ENCODE measurements around the gene CDKAL1.

The CDKAL1 gene

DNA sequence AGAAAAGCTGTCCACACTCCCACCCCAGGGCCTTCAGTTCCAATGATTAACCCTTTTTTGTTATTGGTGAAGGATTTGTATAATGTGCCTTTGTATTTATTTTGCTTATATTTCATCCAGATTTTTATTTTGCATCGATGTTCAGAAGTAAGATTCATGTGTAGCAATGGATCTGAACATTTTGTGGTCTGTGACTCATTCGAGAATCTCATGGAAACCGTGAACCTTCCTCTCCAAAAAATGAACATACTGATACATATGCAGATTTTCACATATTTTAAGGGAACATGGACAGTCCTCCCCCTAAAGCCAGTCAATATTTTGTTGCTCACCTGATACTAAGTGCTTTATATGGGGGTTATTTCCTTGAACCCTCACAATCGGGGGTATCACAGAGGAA lies 637.5 kb downstream of the CDKAL1 start:
- Histone ChIP-seq H3K23ac (ENCODE audit: low read length) (no peak overlapping the region), H3K4me3 (ENCODE audit: low read length) (no peak overlapping the region), H3K9ac (ENCODE audit: low read length) (no peak overlapping the region), H3K27me3 (ENCODE audit: insufficient read depth, low read length, poor library complexity) (no peaks in the 10 kb centered on the region), H2BK120ac (ENCODE audit: low read depth, low read length) (no peak overlapping the region), H3K27ac (ENCODE audit: low read depth, low read length) (no peak overlapping the region), H3K18ac (ENCODE audit: low read length) (no peak overlapping the region), H3K56ac (ENCODE audit: low read length) (no peak overlapping the region), H3K4me1 (ENCODE audit: control insufficient read depth, low read depth, low read length) (no peaks in the 10 kb centered on the region), H3K79me2 (ENCODE audit: control insufficient read depth, insufficient read depth, low read length) (no peaks in the 10 kb centered on the region), H2BK5ac (ENCODE audit: low read length) (no peak overlapping the region), H2BK15ac (replicated peaks; ENCODE audit: low read depth) (no peak overlapping the region), H4K5ac (ENCODE audit: low read length) (no peak overlapping the region), H2AK5ac (ENCODE audit: low read length) (no peak overlapping the region), H3K79me1 (ENCODE audit: low read length) (no peaks in the 10 kb centered on the region), H3K4ac (ENCODE audit: low read depth, low read length) (no peak overlapping the region), H4K8ac (ENCODE audit: low read depth, low read length) (no peak overlapping the region), H3K4me2 (ENCODE audit: low read length) (no peak overlapping the region), H3K36me3 (ENCODE audit: control insufficient read depth, insufficient read depth, low read length) (no peaks in the 10 kb centered on the region)
- no peak for DNase-seq
- no CpG with 5 or more reads among the region's 4 CpGs for WGBS (ENCODE audit: extremely low coverage, insufficient coverage, low lambda C conversion rate)

DNA sequence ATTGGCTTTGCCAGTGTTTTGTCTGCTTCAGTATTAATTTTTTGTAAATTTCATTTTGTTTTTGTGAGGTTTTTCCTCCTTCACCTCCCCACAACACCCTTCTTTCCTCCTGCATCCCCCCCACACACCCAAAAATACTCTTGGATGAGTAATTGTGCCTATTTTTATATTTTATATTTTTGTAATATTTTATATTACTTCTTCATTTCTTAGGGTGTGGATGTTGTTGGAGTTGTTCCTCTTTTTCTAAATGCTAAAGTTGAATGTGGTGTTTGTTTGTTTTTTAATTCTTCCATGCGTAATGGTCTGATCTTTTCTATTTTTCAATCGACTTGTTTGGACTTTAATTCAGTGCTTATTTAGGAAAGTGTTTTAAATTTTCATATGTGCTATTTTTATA lies 638.8 kb downstream of the CDKAL1 start:
- Histone ChIP-seq H3K23ac (ENCODE audit: low read length) (no peak overlapping the region), H3K36me3 (ENCODE audit: control insufficient read depth, insufficient read depth, low read length) (no peaks in the 10 kb centered on the region), H3K4me2 (ENCODE audit: low read length) (no peak overlapping the region), H4K8ac (ENCODE audit: low read depth, low read length) (no peak overlapping the region), H3K4me1 (ENCODE audit: control insufficient read depth, low read depth, low read length) (no peaks in the 10 kb centered on the region), H2AK5ac (ENCODE audit: low read length) (no peak overlapping the region), H3K79me1 (ENCODE audit: low read length) (no peaks in the 10 kb centered on the region), H2BK5ac (ENCODE audit: low read length) (no peak overlapping the region), H3K27ac (ENCODE audit: low read depth, low read length) (no peak overlapping the region), H3K79me2 (ENCODE audit: control insufficient read depth, insufficient read depth, low read length) (no peaks in the 10 kb centered on the region), H2BK15ac (replicated peaks; ENCODE audit: low read depth) (no peak overlapping the region), H3K4me3 (ENCODE audit: low read length) (no peak overlapping the region), H2BK120ac (ENCODE audit: low read depth, low read length) (no peak overlapping the region), H3K18ac (ENCODE audit: low read length) (no peak overlapping the region), H3K27me3 (ENCODE audit: insufficient read depth, low read length, poor library complexity) (no peaks in the 10 kb centered on the region), H3K56ac (ENCODE audit: low read length) (no peak overlapping the region), H4K5ac (ENCODE audit: low read length) (no peak overlapping the region), H3K4ac (ENCODE audit: low read depth, low read length) (no peak overlapping the region), H3K9ac (ENCODE audit: low read length) (no peak overlapping the region)
- no peak for DNase-seq
- WGBS (ENCODE audit: extremely low coverage, insufficient coverage, low lambda C conversion rate), result no CpG with 5 or more reads among the region's 2 CpGs

DNA sequence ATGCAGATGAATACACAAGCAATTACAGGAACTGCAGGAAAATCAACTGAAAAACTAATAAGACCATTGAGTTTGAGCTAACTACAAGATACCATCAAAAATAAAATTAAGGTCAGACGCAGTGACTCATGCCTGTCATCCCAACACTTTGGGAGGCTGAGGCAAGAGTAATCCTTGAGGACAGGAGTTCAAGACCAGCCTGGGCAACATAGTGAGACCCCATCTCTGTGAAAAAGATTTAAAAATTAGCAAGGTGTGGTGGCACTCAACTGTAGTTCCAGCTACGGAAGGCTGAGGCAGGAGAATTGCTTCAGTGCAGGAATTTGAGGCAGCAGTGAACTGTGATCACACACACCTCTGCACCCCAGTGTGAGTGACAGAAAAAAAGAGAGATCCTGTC lies 639.4 kb downstream of the CDKAL1 start:
- H4K8ac ChIP-seq (ENCODE audit: low read depth, low read length), result no peak overlapping the region
- H2BK15ac ChIP-seq (replicated peaks; ENCODE audit: low read depth), result no peak overlapping the region
- no peak overlapping the region for H3K18ac ChIP-seq (ENCODE audit: low read length)
- H3K27me3 ChIP-seq (ENCODE audit: insufficient read depth, low read length, poor library complexity), result no peaks in the 10 kb centered on the region
- H3K23ac ChIP-seq (ENCODE audit: low read length), result no peak overlapping the region
- no peak overlapping the region for H4K5ac ChIP-seq (ENCODE audit: low read length)
- H3K79me1 ChIP-seq (ENCODE audit: low read length), result no peaks in the 10 kb centered on the region
- H3K79me2 ChIP-seq (ENCODE audit: control insufficient read depth, insufficient read depth, low read length), result no peaks in the 10 kb centered on the region
- no peak for DNase-seq
- no peak overlapping the region for H2BK5ac ChIP-seq (ENCODE audit: low read length)
- no peak overlapping the region for H3K4me2 ChIP-seq (ENCODE audit: low read length)
- no peak overlapping the region for H3K4me3 ChIP-seq (ENCODE audit: low read length)
- WGBS (ENCODE audit: extremely low coverage, insufficient coverage, low lambda C conversion rate), result no CpG with 5 or more reads among the region's 2 CpGs
- no peak overlapping the region for H3K9ac ChIP-seq (ENCODE audit: low read length)
- no peak overlapping the region for H3K27ac ChIP-seq (ENCODE audit: low read depth, low read length)
- H3K4ac ChIP-seq (ENCODE audit: low read depth, low read length), result no peak overlapping the region
- no peak overlapping the region for H2BK120ac ChIP-seq (ENCODE audit: low read depth, low read length)
- no peak overlapping the region for H2AK5ac ChIP-seq (ENCODE audit: low read length)
- H3K56ac ChIP-seq (ENCODE audit: low read length), result no peak overlapping the region
- H3K36me3 ChIP-seq (ENCODE audit: control insufficient read depth, insufficient read depth, low read length), result no peaks in the 10 kb centered on the region
- no peaks in the 10 kb centered on the region for H3K4me1 ChIP-seq (ENCODE audit: control insufficient read depth, low read depth, low read length)

DNA sequence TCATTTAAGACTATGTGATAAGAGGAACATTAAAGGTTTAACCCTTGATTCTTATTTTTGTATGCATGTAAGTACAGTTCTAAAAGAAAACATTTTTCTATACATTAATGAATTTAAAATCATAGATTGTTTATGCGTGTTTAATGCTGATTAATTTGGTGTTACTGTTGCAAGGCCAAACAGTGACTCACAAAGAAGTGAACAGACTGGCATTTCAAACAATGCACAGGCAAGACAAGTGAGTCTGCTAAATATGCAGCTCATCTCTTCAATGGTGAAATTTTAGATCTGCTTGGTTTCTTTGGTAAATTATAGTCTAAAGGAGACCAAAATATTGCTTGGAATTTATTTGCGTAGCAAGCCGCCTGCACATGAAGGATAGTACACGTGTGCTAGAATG lies 641.9 kb downstream of the CDKAL1 start:
- Histone ChIP-seq H3K56ac (ENCODE audit: low read length) (no peak overlapping the region), H3K4me3 (ENCODE audit: low read length) (no peak overlapping the region), H2AK5ac (ENCODE audit: low read length) (no peak overlapping the region), H2BK120ac (ENCODE audit: low read depth, low read length) (no peak overlapping the region), H3K27me3 (ENCODE audit: insufficient read depth, low read length, poor library complexity) (no peaks in the 10 kb centered on the region), H3K4me2 (ENCODE audit: low read length) (no peak overlapping the region), H3K27ac (ENCODE audit: low read depth, low read length) (no peak overlapping the region), H3K79me1 (ENCODE audit: low read length) (no peaks in the 10 kb centered on the region), H3K18ac (ENCODE audit: low read length) (no peak overlapping the region), H2BK15ac (replicated peaks; ENCODE audit: low read depth) (no peak overlapping the region), H3K4me1 (ENCODE audit: control insufficient read depth, low read depth, low read length) (no peaks in the 10 kb centered on the region), H3K79me2 (ENCODE audit: control insufficient read depth, insufficient read depth, low read length) (no peaks in the 10 kb centered on the region), H3K36me3 (ENCODE audit: control insufficient read depth, insufficient read depth, low read length) (no peaks in the 10 kb centered on the region), H4K5ac (ENCODE audit: low read length) (no peak overlapping the region), H4K8ac (ENCODE audit: low read depth, low read length) (no peak overlapping the region), H3K4ac (ENCODE audit: low read depth, low read length) (no peak overlapping the region), H2BK5ac (ENCODE audit: low read length) (no peak overlapping the region), H3K9ac (ENCODE audit: low read length) (no peak overlapping the region), H3K23ac (ENCODE audit: low read length) (no peak overlapping the region)
- no peak for DNase-seq
- WGBS (ENCODE audit: extremely low coverage, insufficient coverage, low lambda C conversion rate), result no CpG with 5 or more reads among the region's 4 CpGs

DNA sequence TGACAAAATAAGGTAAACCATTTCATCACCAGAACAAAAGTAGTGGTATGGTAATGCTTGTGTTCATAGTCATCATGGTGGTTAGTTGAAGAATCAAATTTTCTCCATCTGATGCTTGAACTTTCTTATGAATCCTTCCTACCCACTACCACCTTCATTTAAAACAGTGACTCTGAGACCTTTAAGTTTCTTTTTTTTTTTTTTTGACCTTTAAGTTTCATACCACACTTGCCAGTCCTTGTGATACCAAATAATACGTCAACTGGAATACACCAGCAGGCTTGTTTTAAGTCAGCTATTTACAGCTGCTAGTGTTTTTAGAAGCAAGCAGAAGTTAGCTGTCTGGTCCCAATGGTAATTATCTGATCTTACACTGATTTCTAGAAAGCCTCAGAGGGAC lies 645.9 kb downstream of the CDKAL1 start:
- no peaks in the 10 kb centered on the region for H3K79me1 ChIP-seq (ENCODE audit: low read length)
- no peak overlapping the region for H3K27ac ChIP-seq (ENCODE audit: low read depth, low read length)
- H3K79me2 ChIP-seq (ENCODE audit: control insufficient read depth, insufficient read depth, low read length), result no peaks in the 10 kb centered on the region
- no peak overlapping the region for H3K4me2 ChIP-seq (ENCODE audit: low read length)
- no peak overlapping the region for H2AK5ac ChIP-seq (ENCODE audit: low read length)
- no peak overlapping the region for H3K4ac ChIP-seq (ENCODE audit: low read depth, low read length)
- no peak overlapping the region for H3K18ac ChIP-seq (ENCODE audit: low read length)
- H3K23ac ChIP-seq (ENCODE audit: low read length), result no peak overlapping the region
- H3K36me3 ChIP-seq (ENCODE audit: control insufficient read depth, insufficient read depth, low read length), result no peaks in the 10 kb centered on the region
- no peak overlapping the region for H3K9ac ChIP-seq (ENCODE audit: low read length)
- H2BK15ac ChIP-seq (replicated peaks; ENCODE audit: low read depth), result no peak overlapping the region
- H2BK5ac ChIP-seq (ENCODE audit: low read length), result no peak overlapping the region
- H3K4me3 ChIP-seq (ENCODE audit: low read length), result no peak overlapping the region
- DNase-seq, result no peak
- no CpG with 5 or more reads among the region's 1 CpG for whole genome bisulfite sequencing (ENCODE audit: extremely low coverage, insufficient coverage, low lambda C conversion rate)
- no peak overlapping the region for H2BK120ac ChIP-seq (ENCODE audit: low read depth, low read length)
- no peaks in the 10 kb centered on the region for H3K4me1 ChIP-seq (ENCODE audit: control insufficient read depth, low read depth, low read length)
- H3K56ac ChIP-seq (ENCODE audit: low read length), result no peak overlapping the region
- H4K5ac ChIP-seq (ENCODE audit: low read length), result no peak overlapping the region
- no peaks in the 10 kb centered on the region for H3K27me3 ChIP-seq (ENCODE audit: insufficient read depth, low read length, poor library complexity)
- H4K8ac ChIP-seq (ENCODE audit: low read depth, low read length), result no peak overlapping the region

DNA sequence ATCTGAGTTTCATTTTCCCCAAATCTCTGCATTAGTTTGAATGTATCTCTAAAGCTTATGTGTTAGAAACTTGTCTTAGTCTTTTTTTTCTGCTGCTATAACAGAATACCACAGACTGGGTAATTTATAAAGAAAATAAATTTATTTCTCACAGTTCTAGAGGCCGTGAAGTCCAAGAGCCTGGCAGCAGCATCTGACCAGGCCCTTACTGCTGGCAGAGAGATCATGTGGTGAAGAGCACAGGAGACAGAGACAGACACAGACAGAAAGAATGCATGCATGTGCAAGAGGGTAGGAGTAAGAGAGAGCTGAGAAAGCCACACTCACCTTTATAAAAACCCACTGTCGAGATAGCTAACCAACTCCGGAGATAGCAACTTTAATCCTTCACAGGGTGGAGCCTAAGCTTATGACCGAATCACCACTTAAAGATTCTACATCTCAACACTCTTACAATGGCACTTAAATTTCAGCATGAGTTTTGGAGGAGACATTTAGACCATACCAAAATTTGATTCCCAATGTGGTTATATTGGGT lies 646.6 kb downstream of the CDKAL1 start:
- no CpG with 5 or more reads among the region's 4 CpGs for WGBS (ENCODE audit: extremely low coverage, insufficient coverage, low lambda C conversion rate)
- Histone ChIP-seq H3K27ac (ENCODE audit: low read depth, low read length) (no peak overlapping the region), H2BK15ac (replicated peaks; ENCODE audit: low read depth) (no peak overlapping the region), H3K4ac (ENCODE audit: low read depth, low read length) (no peak overlapping the region), H2BK120ac (ENCODE audit: low read depth, low read length) (no peak overlapping the region), H3K36me3 (ENCODE audit: control insufficient read depth, insufficient read depth, low read length) (no peaks in the 10 kb centered on the region), H3K27me3 (ENCODE audit: insufficient read depth, low read length, poor library complexity) (no peaks in the 10 kb centered on the region), H3K79me2 (ENCODE audit: control insufficient read depth, insufficient read depth, low read length) (no peaks in the 10 kb centered on the region), H3K4me3 (ENCODE audit: low read length) (no peak overlapping the region), H3K18ac (ENCODE audit: low read length) (no peak overlapping the region), H3K9ac (ENCODE audit: low read length) (no peak overlapping the region), H2AK5ac (ENCODE audit: low read length) (no peak overlapping the region), H3K56ac (ENCODE audit: low read length) (no peak overlapping the region), H3K79me1 (ENCODE audit: low read length) (no peaks in the 10 kb centered on the region), H3K23ac (ENCODE audit: low read length) (no peak overlapping the region), H2BK5ac (ENCODE audit: low read length) (no peak overlapping the region), H3K4me2 (ENCODE audit: low read length) (no peak overlapping the region), H3K4me1 (ENCODE audit: control insufficient read depth, low read depth, low read length) (no peaks in the 10 kb centered on the region), H4K8ac (ENCODE audit: low read depth, low read length) (no peak overlapping the region), H4K5ac (ENCODE audit: low read length) (no peak overlapping the region)
- DNase-seq, result no peak
